HepG2 (cell line): ENCODE measurements around the gene CEP162. TPM values are rescaled to one million over a fixed set of nuclear protein-coding genes. Genes with fewer than 3 reads are reported as not detected.
A peak's percentile ranks its signal among the peaks of the same experiment; 100 is the strongest.

Source experiments
- ATF4 ChIP-seq, 2 experiments: fragments of 450-650 bp in 1 of 2; sonication (generic) in 1 of 2; formaldehyde crosslinking; IDR thresholded peaks; 2 replicates each; pipeline versions ENCODE4 v1.5.0 to v1.8.0; 2020 to 2022; ENCODE audit warnings: mild to moderate bottlenecking in 1 of 2, missing genetic modification reagents in 1 of 2
- CAMTA2 ChIP-seq: sonication (generic); formaldehyde crosslinking; IDR thresholded peaks from 2 replicates; pipeline ENCODE4 v1.4.0; 2020; ENCODE audit warnings: mild to moderate bottlenecking, missing genetic modification reagents, borderline replicate concordance
- CEBPZ ChIP-seq: IDR thresholded peaks from 2 replicates; pipeline ENCODE4 v1.6.1; 2012; ENCODE audit warnings: low read length, improper control_type of control experiment
- CREB1 ChIP-seq, 2 experiments: fragments of 450-650 bp in 1 of 2; IDR thresholded peaks; 2 replicates each; pipeline ENCODE4 v1.6.1; 2016 to 2017; ENCODE audit warnings: control low read depth in 1 of 2, mild to moderate bottlenecking in 1 of 2, missing compliant biosample characterization in 1 of 2, missing genetic modification characterization in 1 of 2
- DPF2 ChIP-seq: sonication (generic); formaldehyde crosslinking; IDR thresholded peaks from 2 replicates; pipeline ENCODE4 v1.4.0; 2020; ENCODE audit warnings: mild to moderate bottlenecking, low read depth, missing genetic modification reagents, borderline replicate concordance
- FLYWCH1 ChIP-seq: sonication (generic); formaldehyde crosslinking; IDR thresholded peaks from 2 replicates; pipeline ENCODE4 v1.8.1; 2023; ENCODE audit warnings: mild to moderate bottlenecking, missing genetic modification reagents
- KAT2B ChIP-seq: fragments of 150-350 bp; IDR thresholded peaks from 2 replicates; pipeline ENCODE4 v1.6.1; 2014; ENCODE audit warnings: low read depth, low read length, borderline replicate concordance
- KAT8 ChIP-seq: IDR thresholded peaks from 2 replicates; pipeline ENCODE4 v1.6.1; 2016; ENCODE audit warnings: missing genetic modification reagents, missing compliant biosample characterization
- KDM2A ChIP-seq: sonication (generic); formaldehyde crosslinking; IDR thresholded peaks from 2 replicates; pipeline ENCODE4 v1.4.0; 2020; ENCODE audit warnings: low read depth, missing genetic modification reagents, borderline replicate concordance
- KMT2B ChIP-seq: IDR thresholded peaks from 2 replicates; pipeline ENCODE4 v1.6.1; 2016; ENCODE audit warnings: missing genetic modification reagents, missing compliant biosample characterization
- NFIC ChIP-seq: IDR thresholded peaks from 2 replicates; pipeline ENCODE4 v1.6.1; 2012; ENCODE audit warnings: mild to moderate bottlenecking, low read length, inconsistent platforms
- NR1H2 ChIP-seq: sonication (generic); formaldehyde crosslinking; IDR thresholded peaks from 2 replicates; pipeline ENCODE4 v1.8.1; 2022; ENCODE audit warnings: low read depth, missing genetic modification reagents, borderline replicate concordance
- RARG ChIP-seq: sonication (generic); formaldehyde crosslinking; IDR thresholded peaks from 2 replicates; pipeline ENCODE4 v1.4.0; 2020; ENCODE audit warnings: low read depth, mild to moderate bottlenecking, missing genetic modification reagents
- RNF219 ChIP-seq: sonication (generic); formaldehyde crosslinking; IDR thresholded peaks from 2 replicates; pipeline ENCODE4 v1.5.0; 2020; ENCODE audit warnings: mild to moderate bottlenecking, missing genetic modification reagents
- TBL1XR1 ChIP-seq: fragments of 150-350 bp; IDR thresholded peaks from 2 replicates; pipeline ENCODE4 v1.6.1; 2014; ENCODE audit warnings: borderline replicate concordance, low read length; ENCODE audit not compliant: partially characterized antibody
- TSC22D2 ChIP-seq: sonication (generic); formaldehyde crosslinking; IDR thresholded peaks from 2 replicates; pipeline ENCODE4 v1.5.1; 2020; ENCODE audit warnings: missing genetic modification reagents, mild to moderate bottlenecking, borderline replicate concordance
- ZMYM4 ChIP-seq: sonication (generic); formaldehyde crosslinking; IDR thresholded peaks from 2 replicates; pipeline ENCODE4 v1.8.1; 2023; ENCODE audit warnings: mild to moderate bottlenecking, missing genetic modification reagents
- ZNF431 ChIP-seq: sonication (generic); formaldehyde crosslinking; IDR thresholded peaks from 2 replicates; pipeline ENCODE4 v1.9.0; 2022; ENCODE audit warnings: missing genetic modification reagents, low read depth, mild to moderate bottlenecking, borderline replicate concordance
- ZNF597 ChIP-seq: sonication (generic); formaldehyde crosslinking; IDR thresholded peaks from 2 replicates; pipeline ENCODE4 v1.5.0; 2020; ENCODE audit warnings: missing genetic modification reagents
- ZNF816 ChIP-seq: sonication (generic); formaldehyde crosslinking; IDR thresholded peaks from 2 replicates; pipeline ENCODE4 v1.8.0; 2022; ENCODE audit warnings: missing genetic modification reagents, mild to moderate bottlenecking, borderline replicate concordance
- ZNF841 ChIP-seq: sonication (generic); formaldehyde crosslinking; IDR thresholded peaks from 2 replicates; pipeline ENCODE4 v1.8.1; 2023; ENCODE audit warnings: missing genetic modification reagents, borderline replicate concordance
- polyA plus RNA-seq, 8 experiments: library from polyadenylated mRNA; depleted of rRNA in 3 of 8; stranded (reverse) in 7 of 8; unstranded in 1 of 8; fragments of >200 nt; fragmentation: Illumina TruSeq in 4 of 8; extraction: Trizol in 4 of 8; gene quantifications; 2 replicates each; pipeline versions ENCODE4 v1.2.1 to v1.2.3, GENCODE V29; 2011 to 2016; ENCODE audit warnings: low read depth in 4 of 8, missing spikeins in 1 of 8, mixed read lengths in 1 of 8; ENCODE audit not compliant: insufficient read depth in 1 of 8
- total RNA-seq, 5 experiments: library from RNA; depleted of rRNA; stranded (reverse); fragments of >200 nt; fragmentation: Illumina TruSeq; extraction: Trizol; gene quantifications; 2 replicates each; pipeline ENCODE4 v1.2.3, GENCODE V29; 2016; ENCODE audit warnings: low read depth in 1 of 5

Gene CEP162
- total and polyA plus RNA-seq, 2 of the 13 experiments (the other 11 are each of a cell fraction or from before 2014, with no cell fraction given) = 0.50 to 7.9 TPM

- TF ChIP-seq ATF4 (CRISPR knock-in tag; IDR thresholded peaks at IDR 0.05) (0 out of 4 replicates have a peak, but pooled peaks of 1 of the 2 experiments have one; percentile 27), ZMYM4 (peak; percentile 86), RNF219 (no peak), CEBPZ (no peak), ZNF816 (no peak), CREB1 (IDR thresholded peaks at IDR 0.05) (peak; percentile 85), CREB1 (CRISPR knock-in tag; IDR thresholded peaks at IDR 0.05) (peak; percentile 66), FLYWCH1 (no peak), KAT8 (CRISPR knock-in tag) (no peak), KAT2B (no peak), ZNF841 (no peak), NR1H2 (CRISPR knock-in tag) (no peak), KDM2A (CRISPR knock-in tag) (no peak), DPF2 (peak; percentile 76; the same call in 1 of the 2 replicates), RARG (no peak), ZNF597 (no peak), CAMTA2 (CRISPR knock-in tag) (no peak), NFIC (peak; percentile 80), TBL1XR1 (no peak), TSC22D2 (CRISPR knock-in tag) (no peak), KMT2B (CRISPR knock-in tag) (no peak), ZNF431 (CRISPR knock-in tag) (no peak)
These were observed 42.7 kb upstream of the CEP162 start (continued) for GRCh38 chr6:84269947-84270733.
